Choroid plexus epithelial cell (primary cell): ENCODE data around the gene SF3B1.
"Not testable (repeated sequence)": the region's sequence is repeated elsewhere in the genome, so short reads cannot be mapped to it uniquely, and the experiment has no call there.

ENCODE experiments used
- DNase-seq: peaks from one replicate; pipeline ENCODE4 v3.0.0-alpha.2; 2010; ENCODE audit warnings: low read depth
- H3K4me3 ChIP-seq: 2 replicates; pipeline ENCODE4 v1.5.1; 2011; ENCODE audit warnings: low read depth, mild to moderate bottlenecking, control low read depth, low read length, moderate library complexity
- CTCF ChIP-seq: conservative IDR thresholded peaks from 2 replicates; pipeline ENCODE4 v1.5.1; 2011; ENCODE audit warnings: low read depth, mild to moderate bottlenecking, control low read depth, inconsistent platforms, low read length, moderate library complexity

The SF3B1 gene

DNA sequence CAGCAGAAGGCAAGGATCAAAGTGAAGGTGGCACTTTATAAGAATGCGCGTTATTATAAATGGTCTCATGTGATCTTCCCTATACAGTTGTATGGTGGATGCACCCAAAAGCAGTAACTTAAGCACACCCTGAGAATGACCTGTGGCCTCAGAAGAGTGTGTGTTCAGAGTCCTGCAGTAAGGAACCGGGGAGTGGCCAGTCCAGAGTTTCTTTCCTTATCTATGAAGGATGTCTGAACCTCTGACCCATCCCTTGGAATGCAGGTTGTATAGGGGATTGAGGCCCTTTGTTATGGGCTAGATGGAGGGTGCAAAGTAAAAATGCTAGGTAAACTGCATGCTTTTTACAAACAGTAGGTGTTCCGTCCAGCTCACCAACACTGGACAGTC lies 80.7 kb downstream of the SF3B1 start:
- no peak for DNase-seq
- no peak overlapping the region for H3K4me3 ChIP-seq

GRCh38 chr2:197353393-197354168 lies 81.2 kb downstream of the SF3B1 start:
- H3K4me3 ChIP-seq, result no peak overlapping the region
- TF ChIP-seq CTCF, result no peak
- no peak for DNase-seq

More for the DNA sequence above, 80.7 kb downstream of the SF3B1 start:
- TF ChIP-seq CTCF, result no peak

GRCh38 chr2:197349699-197350098 lies 85.1 kb downstream of the SF3B1 start:
- no peak for DNase-seq
- H3K4me3 ChIP-seq, result no peak overlapping the region
- TF ChIP-seq CTCF, result no peak

- H3K4me3 ChIP-seq, result no peak overlapping the region
- no peak for TF ChIP-seq CTCF
- DNase-seq, result no peak
Measured at GRCh38 chr2:197348721-197349360, 86.0 kb downstream of the SF3B1 start.

GRCh38 chr2:197345846-197346370 lies 88.9 kb downstream of the SF3B1 start:
- no peak for DNase-seq
- no peak for TF ChIP-seq CTCF
- H3K4me3 ChIP-seq, result no peak overlapping the region

DNA sequence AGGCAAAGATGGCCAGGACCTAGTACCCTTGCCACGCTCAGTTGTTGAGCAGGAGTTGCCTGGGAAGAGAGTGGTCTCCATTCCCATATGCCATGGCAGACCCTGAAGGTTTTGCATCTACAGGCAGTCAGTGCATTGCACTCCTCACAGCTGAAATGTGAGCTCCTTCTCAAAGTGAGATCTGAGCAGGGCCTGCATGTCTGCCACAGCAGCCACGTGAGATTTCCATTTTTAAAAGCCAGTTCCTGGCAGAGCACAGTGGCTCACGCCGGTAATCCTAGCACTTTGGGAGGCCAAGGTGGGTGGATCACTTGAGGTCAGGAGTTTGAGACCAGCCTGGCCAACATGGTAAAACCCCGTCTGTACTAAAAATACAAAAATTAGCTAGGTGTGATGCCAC lies 90.9 kb downstream of the SF3B1 start:
- DNase-seq, result not testable (repeated sequence)

DNA sequence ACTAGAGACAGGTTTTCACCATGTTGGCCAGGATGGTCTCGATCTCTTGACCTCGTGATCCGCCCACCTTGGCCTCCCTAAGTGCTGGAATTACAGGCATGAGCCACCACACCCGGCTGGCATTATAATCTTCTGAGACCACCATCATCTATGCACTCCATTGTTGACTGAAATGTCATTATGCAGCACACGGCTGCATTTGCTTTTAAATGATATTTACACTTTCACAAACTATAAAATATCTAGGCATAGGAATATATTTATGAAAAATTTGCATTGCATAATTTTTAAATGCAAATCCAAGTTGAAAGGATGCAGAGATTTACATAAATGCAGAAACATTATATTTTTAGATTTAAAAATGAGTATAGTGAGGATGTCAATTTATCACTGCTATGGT lies 94.2 kb downstream of the SF3B1 start:
- H3K4me3 ChIP-seq, result no peak overlapping the region
- DNase-seq, result no peak
- TF ChIP-seq CTCF, result no peak

More for the DNA sequence above, 90.9 kb downstream of the SF3B1 start:
- H3K4me3 ChIP-seq, result not testable (repeated sequence)
